Activated effector memory CD4-positive, alpha-beta T cell treated with anti-CD3 and anti-CD28 coated beads, Interleukin-2, amount 50 U/mL, for 16 hours (primary cell): Measurements from ENCODE around the gene SALL3.

Experiments
- DNase-seq: peaks from one replicate; pipeline ENCODE4 v3.0.0-alpha.2; 2020

SALL3 gene

DNA sequence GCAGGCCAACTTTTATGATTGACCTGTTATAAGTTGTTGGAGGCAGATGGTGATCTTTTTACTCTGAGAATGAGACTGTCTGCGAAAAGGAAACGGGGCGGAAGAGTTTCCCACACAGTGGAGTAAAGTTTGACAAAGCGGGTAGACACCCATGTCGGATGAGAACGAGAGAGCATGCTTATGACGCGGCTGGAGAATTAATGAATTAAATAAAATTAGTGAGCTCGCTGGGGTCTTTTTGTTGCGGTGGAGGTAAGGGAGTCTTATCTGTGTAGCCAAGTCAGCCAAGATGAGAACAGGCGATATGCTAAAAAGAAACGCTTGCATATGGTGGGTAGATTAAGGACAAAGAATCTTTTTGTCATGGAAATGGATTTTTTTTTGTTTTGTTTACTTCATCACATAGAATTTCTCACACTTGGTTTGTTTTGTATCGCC is 1.8 kb downstream of the SALL3 start:
- no peak for DNase-seq

DNA sequence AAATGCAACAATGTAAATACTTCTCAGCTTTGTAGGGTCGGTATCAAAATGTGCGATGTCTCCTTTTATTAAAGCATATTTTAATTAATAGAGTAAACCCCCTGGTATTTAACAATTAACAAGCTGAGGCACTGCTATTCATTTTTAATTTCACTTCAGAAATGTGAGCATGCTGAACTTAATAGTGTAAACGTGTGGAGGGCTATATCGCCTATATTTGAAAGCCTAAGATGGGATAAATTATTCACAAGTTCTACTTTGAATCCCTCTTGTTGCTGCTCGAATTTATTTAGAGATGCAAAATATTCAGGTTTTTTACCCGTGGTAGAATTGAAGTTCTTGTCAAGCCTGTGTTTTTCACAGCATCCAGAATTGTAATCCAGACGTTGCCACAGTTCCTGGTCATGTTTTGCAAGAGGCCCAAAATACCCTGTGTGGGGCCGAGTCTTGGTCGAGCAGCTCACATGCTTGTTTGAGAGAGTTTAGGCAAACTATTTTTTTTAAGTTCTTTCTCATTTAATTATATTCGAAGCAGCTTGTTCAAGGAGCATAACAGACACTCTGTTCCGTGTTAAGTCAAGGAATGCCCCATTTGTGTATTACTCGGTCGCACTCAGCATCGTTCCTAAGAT is 2.5 kb downstream of the SALL3 start:
- DNase-seq, result no peak

DNA sequence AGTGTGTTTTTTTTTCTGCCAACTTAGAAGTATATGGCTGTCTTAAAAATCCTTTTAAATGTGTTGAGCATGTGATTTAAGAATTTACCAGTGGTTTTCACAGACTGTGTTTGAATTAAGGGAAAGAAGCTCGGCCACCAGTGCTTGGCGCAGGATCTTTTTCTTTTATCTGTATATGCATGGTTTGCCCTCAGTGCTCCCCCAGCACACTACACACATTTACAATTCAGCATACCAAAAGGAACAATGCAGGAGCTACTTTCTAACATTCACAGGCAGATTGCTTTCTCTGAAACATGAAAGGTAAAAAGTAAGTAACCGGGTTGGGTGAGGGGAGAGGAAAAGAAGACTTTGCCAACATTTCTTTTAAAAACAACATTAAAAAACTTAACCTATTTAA is 3.9 kb downstream of the SALL3 start:
- no peak for DNase-seq

DNA sequence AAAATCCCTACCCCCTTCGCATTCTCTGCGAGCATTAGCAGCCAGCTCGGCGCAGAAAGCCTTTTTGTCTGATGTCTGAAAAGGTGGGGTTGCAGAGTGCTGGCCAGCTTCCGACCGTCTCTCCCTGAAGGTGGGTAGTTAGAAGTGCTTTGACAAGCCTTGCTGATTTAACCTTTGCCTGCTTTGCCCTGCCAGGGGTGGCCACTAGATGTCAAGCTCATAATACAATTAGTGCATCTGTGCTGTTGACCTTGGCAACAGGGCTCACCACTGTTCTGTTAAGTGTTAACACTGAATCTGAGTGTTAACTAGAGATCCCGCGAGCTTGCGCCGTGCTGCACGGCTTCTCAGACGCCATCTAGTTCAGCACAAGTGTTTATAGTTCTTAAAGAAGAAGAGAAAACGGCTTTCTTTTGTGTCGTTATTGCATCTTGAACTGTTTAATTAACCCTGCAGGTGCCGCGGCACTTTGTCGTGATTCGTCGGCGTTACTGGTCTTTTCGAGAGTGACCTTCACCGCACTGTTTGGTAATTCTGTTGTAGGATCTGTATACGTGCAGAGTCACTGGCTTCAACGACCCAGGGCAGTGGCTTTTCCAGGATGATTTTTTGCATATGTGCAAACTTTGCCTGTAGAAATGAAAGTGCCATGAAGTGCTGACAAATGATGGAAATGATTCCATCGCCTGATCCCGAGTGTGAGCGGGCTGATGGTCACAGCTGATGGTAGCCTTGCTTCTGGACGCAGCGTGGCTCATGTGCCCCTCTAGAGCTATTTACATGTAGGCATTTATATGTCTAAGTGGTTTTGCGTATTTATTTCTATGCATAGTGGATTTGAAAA is 5.5 kb downstream of the SALL3 start:
- DNase-seq, result no peak

DNA sequence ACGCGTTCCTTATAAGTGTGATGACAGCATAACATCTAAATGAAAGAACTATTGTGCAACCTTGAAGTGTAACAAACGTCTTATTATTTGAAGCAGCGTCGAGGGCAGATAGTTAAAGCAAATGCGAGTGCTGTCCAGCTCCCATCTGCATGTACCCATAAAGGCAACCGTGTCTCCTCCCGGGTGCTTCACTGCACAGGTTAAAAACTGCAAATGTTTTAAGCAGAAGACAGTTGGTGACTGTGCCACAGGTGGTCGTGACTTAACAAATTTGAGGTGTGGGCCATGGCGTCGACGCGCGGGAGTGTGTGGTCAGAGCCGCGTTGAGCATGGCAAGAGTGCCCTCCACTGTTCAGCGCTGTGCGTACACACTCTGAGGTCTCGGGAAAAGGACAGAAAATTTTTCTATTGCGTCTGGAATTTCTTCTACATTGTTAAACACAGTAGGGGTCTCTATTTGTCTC is 6.4 kb downstream of the SALL3 start:
- DNase-seq, result no peak

DNA sequence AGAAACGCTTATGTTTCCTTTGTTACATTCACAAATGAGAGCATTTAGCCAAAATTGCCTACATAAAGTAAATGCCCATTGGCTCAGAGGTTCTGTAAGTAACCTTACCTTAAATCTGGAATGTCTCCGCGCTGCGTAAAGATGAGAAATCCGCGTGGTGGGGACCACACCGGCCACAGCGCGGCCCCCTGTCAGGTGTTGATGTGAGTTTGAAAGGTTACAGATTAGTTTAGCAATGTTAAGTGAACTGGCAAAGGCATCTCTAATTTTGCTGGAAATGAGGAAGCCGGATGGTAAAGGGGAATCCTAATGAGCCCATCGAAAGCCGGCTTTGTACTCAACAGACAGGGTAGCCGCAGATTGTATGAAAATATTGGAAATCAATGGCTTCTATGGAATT is 11.8 kb downstream of the SALL3 start:
- DNase-seq, result no peak

DNA sequence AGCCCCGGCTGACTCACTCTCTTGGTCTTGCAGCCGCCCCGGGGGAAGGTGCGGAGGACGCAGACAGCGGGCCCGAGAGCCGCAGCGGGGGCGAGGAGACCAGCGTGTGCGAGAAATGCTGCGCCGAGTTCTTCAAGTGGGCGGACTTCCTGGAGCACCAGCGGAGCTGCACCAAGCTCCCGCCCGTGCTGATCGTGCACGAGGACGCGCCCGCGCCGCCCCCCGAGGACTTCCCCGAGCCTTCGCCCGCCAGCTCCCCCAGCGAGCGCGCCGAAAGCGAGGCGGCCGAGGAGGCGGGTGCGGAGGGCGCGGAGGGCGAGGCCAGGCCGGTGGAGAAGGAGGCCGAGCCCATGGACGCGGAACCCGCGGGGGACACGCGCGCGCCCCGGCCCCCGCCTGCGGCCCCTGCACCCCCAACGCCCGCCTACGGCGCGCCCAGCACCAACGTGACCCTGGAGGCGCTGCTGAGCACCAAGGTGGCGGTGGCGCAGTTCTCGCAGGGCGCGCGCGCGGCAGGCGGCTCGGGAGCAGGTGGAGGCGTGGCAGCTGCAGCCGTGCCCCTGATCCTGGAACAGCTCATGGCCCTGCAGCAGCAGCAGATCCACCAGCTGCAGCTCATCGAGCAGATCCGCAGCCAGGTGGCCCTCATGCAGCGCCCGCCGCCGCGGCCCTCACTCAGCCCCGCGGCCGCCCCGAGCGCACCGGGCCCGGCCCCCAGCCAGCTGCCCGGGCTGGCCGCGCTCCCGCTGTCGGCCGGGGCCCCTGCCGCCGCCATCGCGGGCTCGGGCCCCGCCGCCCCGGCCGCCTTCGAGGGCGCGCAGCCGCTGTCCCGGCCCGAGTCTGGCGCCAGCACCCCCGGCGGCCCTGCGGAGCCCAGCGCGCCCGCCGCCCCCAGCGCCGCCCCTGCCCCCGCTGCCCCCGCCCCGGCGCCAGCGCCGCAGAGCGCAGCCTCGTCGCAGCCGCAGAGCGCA is 12.7 kb downstream of the SALL3 start:
- no peak for DNase-seq

DNA sequence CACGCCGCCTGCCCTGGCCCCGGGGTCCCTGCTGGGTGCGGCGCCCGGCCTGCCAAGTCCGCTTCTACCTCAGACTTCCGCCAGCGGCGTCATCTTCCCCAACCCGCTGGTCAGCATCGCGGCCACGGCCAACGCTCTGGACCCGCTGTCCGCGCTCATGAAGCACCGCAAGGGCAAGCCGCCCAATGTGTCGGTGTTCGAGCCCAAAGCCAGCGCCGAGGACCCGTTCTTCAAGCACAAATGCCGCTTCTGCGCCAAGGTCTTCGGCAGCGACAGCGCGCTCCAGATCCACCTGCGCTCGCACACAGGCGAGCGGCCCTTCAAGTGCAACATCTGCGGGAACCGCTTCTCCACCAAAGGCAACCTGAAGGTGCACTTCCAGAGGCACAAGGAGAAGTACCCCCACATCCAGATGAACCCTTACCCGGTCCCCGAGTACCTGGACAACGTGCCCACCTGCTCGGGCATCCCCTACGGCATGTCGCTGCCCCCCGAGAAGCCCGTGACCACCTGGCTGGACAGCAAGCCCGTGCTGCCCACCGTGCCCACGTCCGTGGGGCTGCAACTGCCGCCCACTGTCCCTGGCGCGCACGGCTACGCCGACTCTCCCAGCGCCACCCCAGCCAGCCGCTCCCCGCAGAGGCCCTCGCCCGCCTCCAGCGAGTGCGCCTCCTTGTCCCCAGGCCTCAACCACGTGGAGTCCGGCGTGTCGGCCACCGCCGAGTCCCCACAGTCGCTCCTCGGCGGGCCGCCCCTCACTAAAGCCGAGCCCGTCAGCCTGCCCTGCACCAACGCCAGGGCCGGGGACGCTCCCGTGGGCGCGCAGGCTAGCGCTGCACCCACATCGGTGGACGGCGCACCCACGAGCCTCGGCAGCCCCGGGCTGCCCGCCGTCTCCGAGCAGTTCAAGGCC is 13.7 kb downstream of the SALL3 start:
- DNase-seq, result no peak

DNA sequence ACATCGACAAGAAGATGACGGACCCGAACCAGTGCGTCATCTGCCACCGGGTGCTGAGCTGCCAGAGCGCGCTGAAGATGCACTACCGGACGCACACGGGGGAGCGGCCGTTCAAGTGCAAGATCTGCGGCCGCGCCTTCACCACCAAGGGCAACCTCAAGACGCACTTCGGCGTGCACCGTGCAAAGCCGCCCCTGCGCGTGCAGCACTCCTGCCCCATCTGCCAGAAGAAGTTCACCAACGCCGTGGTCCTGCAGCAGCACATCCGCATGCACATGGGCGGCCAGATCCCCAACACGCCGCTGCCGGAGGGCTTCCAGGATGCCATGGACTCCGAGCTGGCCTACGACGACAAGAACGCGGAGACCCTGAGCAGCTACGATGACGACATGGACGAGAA is 14.4 kb downstream of the SALL3 start:
- no peak for DNase-seq

DNA sequence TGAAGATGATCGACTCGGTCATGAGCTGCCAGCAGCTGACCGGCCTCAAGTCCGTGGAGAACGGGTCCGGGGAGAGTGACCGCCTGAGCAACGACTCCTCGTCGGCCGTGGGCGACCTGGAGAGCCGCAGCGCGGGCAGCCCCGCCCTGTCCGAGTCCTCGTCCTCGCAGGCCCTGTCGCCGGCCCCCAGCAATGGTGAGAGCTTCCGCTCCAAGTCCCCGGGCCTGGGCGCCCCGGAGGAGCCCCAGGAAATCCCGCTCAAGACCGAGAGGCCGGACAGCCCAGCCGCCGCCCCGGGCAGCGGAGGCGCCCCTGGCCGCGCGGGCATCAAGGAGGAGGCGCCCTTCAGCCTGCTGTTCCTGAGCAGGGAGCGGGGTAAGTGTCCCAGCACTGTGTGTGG is 14.9 kb downstream of the SALL3 start:
- DNase-seq, result no peak

DNA sequence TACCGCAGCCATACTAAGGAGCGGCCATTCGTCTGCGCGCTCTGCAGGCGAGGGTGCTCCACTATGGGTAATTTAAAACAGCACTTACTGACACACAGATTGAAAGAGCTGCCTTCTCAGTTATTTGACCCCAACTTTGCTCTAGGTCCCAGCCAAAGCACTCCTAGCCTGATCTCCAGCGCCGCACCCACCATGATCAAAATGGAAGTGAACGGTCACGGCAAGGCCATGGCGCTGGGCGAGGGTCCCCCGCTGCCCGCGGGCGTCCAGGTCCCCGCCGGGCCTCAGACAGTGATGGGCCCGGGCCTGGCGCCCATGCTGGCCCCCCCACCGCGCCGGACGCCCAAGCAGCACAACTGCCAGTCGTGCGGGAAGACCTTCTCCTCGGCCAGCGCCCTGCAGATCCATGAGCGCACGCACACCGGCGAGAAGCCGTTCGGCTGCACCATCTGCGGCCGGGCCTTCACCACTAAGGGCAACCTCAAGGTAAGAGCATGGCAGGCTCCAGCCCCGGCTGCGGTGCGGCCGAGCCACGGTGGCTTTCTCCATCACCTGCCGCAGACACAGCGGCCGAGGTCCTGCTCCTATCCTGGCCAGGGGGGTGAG is 15.5 kb downstream of the SALL3 start:
- no peak for DNase-seq

DNA sequence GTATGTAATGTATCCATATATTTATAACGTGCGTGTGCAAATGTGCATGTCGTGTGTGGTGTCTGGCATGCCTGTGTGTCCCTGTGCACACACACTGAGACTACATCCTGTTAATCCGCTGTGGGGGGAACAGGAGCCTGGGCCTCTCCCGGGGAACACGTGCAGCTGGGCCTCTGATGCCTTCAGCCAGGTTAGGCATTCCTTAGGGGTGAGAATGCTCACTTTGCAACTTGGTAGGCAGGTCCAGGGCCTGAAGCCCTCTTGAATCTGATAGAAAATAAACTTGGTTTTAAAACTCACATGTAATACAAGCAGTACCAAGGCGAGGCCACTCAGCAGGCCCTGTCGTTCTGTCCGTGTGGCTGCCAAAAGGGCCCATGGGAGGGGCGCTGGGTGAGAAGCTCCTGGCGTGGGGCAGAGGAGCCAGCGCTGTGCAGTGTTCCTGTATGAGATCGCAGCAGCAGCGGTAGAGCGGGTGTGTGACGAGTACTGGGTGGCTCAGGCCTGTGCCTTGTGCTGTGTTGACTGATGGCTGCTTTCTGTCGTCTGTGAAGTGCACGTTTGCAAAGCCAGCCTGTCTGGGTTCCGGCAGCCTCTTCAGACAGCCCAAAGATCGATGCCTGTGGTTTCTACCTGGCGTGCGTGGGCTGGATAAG is 16.2 kb downstream of the SALL3 start:
- no peak for DNase-seq

DNA sequence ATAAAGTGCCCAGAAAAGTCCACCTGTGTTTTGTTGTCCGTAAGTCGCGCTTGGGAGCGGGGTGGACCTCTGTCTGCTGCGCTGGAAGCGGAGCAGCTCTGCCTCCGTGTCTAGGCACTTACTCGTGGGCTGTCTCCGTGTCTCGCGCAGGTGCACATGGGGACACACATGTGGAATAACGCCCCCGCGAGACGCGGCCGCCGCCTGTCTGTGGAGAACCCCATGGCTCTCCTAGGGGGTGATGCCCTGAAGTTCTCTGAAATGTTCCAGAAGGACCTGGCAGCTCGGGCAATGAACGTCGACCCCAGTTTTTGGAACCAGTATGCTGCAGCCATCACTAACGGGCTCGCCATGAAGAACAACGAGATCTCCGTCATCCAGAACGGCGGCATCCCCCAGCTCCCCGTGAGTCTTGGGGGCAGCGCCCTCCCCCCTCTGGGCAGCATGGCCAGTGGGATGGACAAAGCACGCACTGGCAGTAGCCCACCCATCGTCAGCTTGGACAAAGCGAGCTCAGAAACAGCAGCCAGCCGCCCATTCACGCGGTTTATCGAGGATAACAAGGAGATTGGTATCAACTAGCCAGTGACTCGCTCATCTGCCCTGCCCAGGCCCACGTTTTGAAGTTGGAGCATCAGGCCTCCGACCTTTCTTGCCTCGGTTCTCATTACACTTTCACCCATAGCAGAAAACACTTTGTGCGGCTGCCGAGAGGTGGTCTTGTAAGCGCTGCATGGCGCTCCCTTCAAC is 17.3 kb downstream of the SALL3 start:
- no peak for DNase-seq

DNA sequence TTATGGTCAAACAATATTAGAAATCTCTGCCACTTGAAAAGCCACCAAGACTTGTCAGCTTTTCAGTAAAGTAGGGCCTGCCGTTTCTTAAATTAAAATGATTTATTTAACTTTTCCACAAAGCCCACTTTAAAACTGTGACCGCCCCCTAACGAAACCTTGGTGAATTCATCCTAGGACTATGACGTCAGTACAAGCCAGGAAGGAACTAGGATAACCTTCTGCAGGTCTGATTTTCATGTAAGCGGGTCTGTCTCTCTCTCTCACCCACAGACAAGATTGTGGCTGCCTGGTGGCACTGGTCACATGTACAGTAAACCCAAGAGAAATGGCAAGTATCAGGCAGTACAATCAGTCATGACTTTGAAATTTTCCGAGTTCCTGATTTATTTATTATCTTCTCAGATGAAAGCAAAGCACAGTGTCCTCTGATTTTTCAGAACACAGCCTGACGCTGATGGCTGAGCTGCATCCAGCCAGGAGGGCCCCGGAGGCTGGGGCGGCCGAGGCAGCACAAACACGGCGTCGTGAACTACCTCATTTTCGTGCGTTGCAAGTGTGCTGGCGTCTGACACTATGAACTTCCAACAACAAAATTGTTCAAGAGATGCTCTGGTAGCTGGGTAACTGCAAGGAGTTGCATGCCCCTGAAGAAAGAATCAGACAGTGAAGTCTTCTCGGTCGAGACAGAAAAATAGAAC is 18.9 kb downstream of the SALL3 start:
- no peak for DNase-seq

DNA sequence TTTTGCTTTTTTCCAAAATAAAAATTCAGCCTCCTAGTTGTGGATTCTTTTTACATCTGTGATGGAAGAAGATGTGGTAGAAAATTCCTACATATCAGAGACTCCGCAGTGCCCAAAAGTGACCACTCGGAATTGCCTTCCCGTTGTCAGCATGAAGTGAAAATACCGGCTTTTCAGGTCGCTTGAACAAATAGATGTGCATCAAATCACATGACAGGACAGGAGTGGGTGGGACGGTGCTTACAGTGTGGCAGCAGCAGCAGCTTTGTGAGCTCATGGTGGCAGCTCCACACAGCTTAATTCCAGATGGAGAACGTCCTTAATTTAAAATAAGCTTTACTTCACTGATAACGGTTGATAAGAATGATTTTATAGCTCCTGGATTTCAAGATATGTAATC is 20.3 kb downstream of the SALL3 start:
- DNase-seq, result no peak

DNA sequence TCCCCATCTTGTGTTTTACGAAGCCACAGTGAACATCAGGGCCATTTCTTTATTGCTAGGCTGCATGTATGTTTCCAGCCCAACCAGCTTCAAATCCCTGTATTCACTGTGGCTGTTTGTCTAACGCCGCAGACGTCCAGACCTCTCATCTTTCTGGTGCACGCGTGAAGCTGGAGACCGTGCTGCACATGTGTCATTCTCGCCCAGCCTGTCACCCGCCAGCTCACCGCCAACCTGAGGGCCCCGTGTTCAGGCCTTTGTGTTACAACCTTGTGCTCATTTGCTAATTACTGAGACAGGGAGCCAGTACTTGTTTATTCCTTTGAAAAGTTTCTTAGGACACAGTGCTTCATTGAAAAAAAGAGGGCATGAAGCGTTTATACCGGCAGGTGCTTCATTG is 21.4 kb downstream of the SALL3 start:
- DNase-seq, result no peak

DNA sequence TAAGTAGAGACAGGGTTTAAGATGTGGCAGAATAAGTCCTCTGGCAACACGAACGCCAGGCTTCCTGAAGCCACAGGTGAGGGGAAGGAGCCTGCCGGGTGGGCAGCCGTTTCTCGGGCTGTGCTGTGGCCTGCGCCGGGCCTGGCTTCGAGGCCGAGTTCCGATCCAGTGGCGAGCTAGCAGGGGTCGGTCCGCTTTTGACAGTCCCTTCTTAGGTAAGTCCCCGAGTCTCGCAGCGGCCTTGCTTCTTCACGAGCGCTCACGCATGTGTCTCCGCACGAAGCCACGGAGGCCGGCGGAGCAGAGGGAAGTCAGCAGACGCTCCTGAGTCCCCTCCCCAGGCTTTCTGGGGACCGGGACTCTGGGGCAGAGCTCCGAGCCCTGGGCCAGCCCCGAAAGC is 26.0 kb downstream of the SALL3 start:
- no peak for DNase-seq

DNA sequence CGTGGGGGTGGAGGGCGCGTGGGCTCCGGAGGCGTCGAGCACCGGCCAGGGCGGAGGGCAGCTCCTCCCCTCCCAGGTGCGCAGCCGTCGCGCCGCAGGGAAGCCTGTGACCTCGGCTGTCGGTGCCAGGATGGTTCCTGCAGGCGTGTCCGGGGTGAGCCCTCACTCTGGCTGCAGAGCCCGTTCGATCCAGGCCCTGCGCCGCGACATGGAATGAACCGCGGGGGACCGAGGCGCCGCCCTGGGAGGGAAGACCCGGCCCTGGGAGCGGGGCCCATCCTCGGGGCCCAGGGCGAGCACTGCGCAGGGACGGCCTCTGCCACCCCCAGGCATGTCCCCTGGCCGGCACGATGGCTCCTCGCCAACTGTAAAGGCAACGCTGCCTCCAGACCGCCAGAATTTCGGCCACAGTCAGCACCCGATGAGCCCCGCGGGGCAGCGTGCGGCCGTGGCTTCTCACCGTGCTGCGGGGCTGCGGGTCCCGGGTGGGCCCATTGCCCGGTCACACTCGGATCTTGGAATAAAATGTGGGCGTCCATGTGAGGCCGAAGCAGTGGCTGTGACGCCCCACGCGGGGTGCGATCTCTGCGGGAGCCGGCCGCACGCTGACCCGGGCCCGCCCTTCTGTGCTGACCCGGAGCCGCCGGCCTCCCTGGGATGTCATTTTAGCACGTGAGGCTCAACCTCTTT is 26.6 kb downstream of the SALL3 start:
- DNase-seq, result no peak

DNA sequence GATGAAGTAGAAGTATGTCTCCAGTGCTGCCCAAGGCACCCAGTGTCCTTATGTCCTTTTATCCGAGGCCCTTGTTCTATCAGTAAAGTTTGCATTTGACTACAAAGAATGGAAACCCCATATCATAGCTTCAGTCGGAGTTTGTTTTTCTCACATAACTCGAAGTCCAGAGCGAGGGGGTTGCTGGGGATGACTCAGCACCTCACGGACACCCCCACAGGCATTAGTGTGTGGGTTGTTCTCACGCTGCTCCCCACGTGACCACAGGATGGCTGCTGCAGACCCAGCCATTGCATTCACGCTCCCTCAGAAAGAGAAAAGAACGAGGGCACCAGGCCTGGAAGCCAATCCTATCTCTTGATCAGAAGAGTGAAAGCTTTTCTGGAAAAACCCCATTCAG is 27.8 kb downstream of the SALL3 start:
- DNase-seq, result no peak
